ENCODE data around the gene DEFB131A. TPM values are rescaled to one million over a fixed set of nuclear protein-coding genes. Genes with fewer than 3 reads are reported as not detected.

The DEFB131A gene
- total RNA-seq: not detected

GRCh38 chr4:9444114-9444513, at the start of gene DEFB131A:
TSS of gene DEFB131A (plus strand) at chr4:9444414. CDS start at chr4:9444534, 120 bp downstream.

Other genes starting within 250 kb of the DEFB131A start
- gene USP17L10, start 233.8 kb upstream of the DEFB131A start, total RNA-seq: not detected
- gene USP17L11, start 229.0 kb upstream of the DEFB131A start, total RNA-seq: not detected
- gene USP17L12, start 224.3 kb upstream of the DEFB131A start, total RNA-seq: not detected
- not detected for gene USP17L13, start 219.5 kb upstream of the DEFB131A start, total RNA-seq
- not detected for gene USP17L15, start 210.0 kb upstream of the DEFB131A start, total RNA-seq
- not detected for gene USP17L17, start 200.5 kb upstream of the DEFB131A start, total RNA-seq
- gene USP17L18, start 195.8 kb upstream of the DEFB131A start, total RNA-seq: not detected
- not detected for gene USP17L19, start 191.0 kb upstream of the DEFB131A start, total RNA-seq
- gene USP17L20, start 186.3 kb upstream of the DEFB131A start, total RNA-seq: not detected
- not detected for gene USP17L21, start 181.5 kb upstream of the DEFB131A start, total RNA-seq
- gene USP17L22, start 176.8 kb upstream of the DEFB131A start, total RNA-seq: not detected
- not detected for gene USP17L24, start 119.2 kb upstream of the DEFB131A start, total RNA-seq
- gene USP17L25, start 114.5 kb upstream of the DEFB131A start, total RNA-seq: not detected
- not detected for gene USP17L26, start 109.8 kb upstream of the DEFB131A start, total RNA-seq
- not detected for gene USP17L5, start 105.0 kb upstream of the DEFB131A start, total RNA-seq
- not detected for gene USP17L27, start 100.3 kb upstream of the DEFB131A start, total RNA-seq
- not detected for gene USP17L28, start 95.5 kb upstream of the DEFB131A start, total RNA-seq
- not detected for gene USP17L29, start 90.8 kb upstream of the DEFB131A start, total RNA-seq
- gene USP17L30, start 81.3 kb upstream of the DEFB131A start, total RNA-seq: not detected